BJ (cell line): ENCODE data around the gene FUNDC2. TPM values are rescaled to one million over a fixed set of nuclear protein-coding genes. Genes with fewer than 3 reads are reported as not detected.

Experiments used
- CTCF ChIA-PET: fragments of 350-600 bp; formaldehyde crosslinking; extraction: SDS; loops from one replicate; lab custom pipeline; 2021; ENCODE audit warnings: antibody characterized with exemption, inconsistent platforms; lab: Yijun Ruan, JAX
- POLR2A ChIA-PET: fragments of 300-600 bp; sonication (Branson Sonifier 250); formaldehyde crosslinking; extraction: SDS; loops from one replicate; lab custom pipeline; 2021; ENCODE audit warnings: antibody characterized with exemption; lab: Charles Lee
- DNase-seq: peaks from one replicate; pipeline ENCODE4 v3.0.0-alpha.2; 2011; ENCODE audit warnings: low read depth
- H3K27me3 ChIP-seq: 2 replicates; pipeline ENCODE4 v1.6.0; 2011; ENCODE audit warnings: low read length; ENCODE audit not compliant: control insufficient read depth, insufficient read depth
- H3K36me3 ChIP-seq: 2 replicates; pipeline ENCODE4 v1.5.1; 2011; ENCODE audit warnings: low read length; ENCODE audit not compliant: control insufficient read depth, insufficient read depth
- H3K4me3 ChIP-seq: 2 replicates; pipeline ENCODE4 v1.5.1; 2011; ENCODE audit warnings: low read depth, mild to moderate bottlenecking, control low read depth, low read length
- polyA plus RNA-seq: library from polyadenylated mRNA; depleted of rRNA; stranded (reverse); fragments of >200 nt; gene quantifications from 2 replicates; pipeline ENCODE4 v1.2.3, GENCODE V29; 2011
- TF ChIP-seq, protein P1 (sequence below): IDR thresholded peaks from 2 replicates; pipeline ENCODE4 v1.5.1; 2011; ENCODE audit warnings: low read depth, mild to moderate bottlenecking, control low read depth, inconsistent platforms, low read length, moderate library complexity; ENCODE audit not compliant: insufficient read depth

FUNDC2 gene
- polyA plus RNA-seq, 1 experiment = 65.2 TPM

DNA sequence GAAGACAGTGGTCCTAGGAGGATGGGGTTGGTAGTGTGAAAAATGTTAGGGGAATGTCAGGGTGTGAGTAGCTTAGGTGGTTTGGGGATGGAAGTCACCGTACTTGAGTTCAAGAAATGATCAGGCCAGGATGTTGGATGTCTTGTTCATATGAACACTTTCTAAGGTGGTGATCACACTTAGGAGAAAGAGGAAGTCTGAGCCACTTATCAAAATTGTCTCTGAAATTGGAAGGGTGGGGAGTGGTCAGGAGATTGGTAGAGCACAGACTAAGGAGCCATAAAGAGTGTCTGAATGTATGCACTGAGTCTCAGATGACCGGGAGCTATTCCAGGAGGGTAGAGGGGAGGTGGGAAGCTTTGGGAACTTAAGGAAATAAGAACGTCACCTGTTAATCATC is 27.0 kb downstream of the FUNDC2 start:
- no peaks in the 10 kb centered on the region for H3K36me3 ChIP-seq
- H3K4me3 ChIP-seq = no peak overlapping the region
- H3K27me3 ChIP-seq = no peaks in the 10 kb centered on the region
- CTCF ChIA-PET = no interaction called here
- DNase-seq = no peak
- POLR2A ChIA-PET = no interaction called here
- TF ChIP-seq, protein P1, sequence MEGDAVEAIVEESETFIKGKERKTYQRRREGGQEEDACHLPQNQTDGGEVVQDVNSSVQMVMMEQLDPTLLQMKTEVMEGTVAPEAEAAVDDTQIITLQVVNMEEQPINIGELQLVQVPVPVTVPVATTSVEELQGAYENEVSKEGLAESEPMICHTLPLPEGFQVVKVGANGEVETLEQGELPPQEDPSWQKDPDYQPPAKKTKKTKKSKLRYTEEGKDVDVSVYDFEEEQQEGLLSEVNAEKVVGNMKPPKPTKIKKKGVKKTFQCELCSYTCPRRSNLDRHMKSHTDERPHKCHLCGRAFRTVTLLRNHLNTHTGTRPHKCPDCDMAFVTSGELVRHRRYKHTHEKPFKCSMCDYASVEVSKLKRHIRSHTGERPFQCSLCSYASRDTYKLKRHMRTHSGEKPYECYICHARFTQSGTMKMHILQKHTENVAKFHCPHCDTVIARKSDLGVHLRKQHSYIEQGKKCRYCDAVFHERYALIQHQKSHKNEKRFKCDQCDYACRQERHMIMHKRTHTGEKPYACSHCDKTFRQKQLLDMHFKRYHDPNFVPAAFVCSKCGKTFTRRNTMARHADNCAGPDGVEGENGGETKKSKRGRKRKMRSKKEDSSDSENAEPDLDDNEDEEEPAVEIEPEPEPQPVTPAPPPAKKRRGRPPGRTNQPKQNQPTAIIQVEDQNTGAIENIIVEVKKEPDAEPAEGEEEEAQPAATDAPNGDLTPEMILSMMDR = no peak

DNA sequence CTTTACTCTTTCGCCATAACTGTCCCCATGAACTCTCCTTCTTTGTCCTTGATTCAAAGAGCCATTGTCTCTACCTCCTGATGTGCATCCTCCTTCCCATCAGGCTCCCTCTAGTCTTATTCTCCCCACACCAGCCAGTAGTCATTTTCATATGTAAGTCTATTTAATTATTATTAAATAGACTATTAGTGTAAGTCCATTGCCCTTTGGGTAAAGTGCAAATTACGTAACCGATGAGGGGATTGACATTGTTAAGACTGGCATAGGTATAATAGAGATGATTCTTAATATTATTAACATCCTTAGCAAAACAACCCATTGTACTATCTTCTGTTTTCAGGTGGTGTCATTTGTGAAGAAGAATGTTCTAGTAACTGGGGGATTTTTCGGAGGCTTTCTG is 27.6 kb downstream of the FUNDC2 start:
- Histone ChIP-seq H3K27me3 (no peaks in the 10 kb centered on the region), H3K36me3 (no peaks in the 10 kb centered on the region), H3K4me3 (no peak overlapping the region)
- TF ChIP-seq, protein P1 = no peak
- no peak for DNase-seq
- ChIA-PET POLR2A (no interaction called here), CTCF (no interaction called here)

DNA sequence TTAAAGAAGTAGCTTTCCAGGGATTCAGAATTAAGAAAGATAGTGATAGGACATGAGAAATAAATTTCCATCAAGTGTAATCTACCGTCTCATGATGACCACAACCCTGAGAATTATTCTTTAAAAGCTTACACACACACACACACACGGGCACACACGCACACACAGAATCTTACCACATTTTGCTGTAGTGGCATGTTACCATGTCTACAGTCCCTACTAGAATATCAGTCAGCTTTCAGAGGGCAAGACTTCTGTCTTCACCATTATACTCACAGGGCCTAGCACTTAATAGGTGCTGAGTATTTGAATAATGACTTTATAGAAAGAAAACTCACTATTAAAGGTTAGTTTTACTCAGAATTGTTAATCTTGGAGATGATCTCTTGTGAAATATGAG is 28.9 kb downstream of the FUNDC2 start:
- TF ChIP-seq, protein P1 = no peak
- ChIA-PET POLR2A (no interaction called here), CTCF (no interaction called here)

DNA sequence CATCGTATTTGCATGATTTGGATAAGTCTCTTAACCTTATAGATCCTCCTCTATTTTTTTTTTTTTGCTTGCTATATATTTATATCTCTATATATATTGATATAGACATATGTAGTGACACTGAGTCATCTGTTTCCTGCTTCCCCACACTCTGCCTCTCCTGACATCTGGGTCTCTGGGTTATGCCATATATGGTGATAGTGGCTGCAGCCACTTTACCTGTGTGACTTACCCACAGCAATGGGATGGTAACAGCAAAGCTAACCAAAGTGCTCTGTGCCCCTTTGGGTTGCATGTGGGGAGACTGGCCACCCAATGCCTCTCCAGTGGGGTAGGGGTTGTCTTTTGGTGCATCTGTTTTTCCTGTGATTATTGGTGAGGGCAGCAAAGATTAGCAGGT is 29.8 kb downstream of the FUNDC2 start:
- H3K27me3 ChIP-seq = no peaks in the 10 kb centered on the region
- no peaks in the 10 kb centered on the region; the same call in none of the 2 replicates for H3K36me3 ChIP-seq
- TF ChIP-seq, protein P1 = no peak
- ChIA-PET POLR2A (no interaction called here), CTCF (interaction anchor here (0.8 to 1.6 kb wide), 4 partner anchors 8 to 39 kb away, joined by 5 to 7 read pairs (median 6); no protein-coding TSS in a partner anchor)
- H3K4me3 ChIP-seq = no peak overlapping the region
- no peak for DNase-seq

More for the DNA sequence above, 28.9 kb downstream of the FUNDC2 start:
- Histone ChIP-seq H3K36me3 (no peaks in the 10 kb centered on the region; the same call in 1 of the 2 replicates), H3K27me3 (no peaks in the 10 kb centered on the region), H3K4me3 (no peak overlapping the region)
- no peak for DNase-seq

DNA sequence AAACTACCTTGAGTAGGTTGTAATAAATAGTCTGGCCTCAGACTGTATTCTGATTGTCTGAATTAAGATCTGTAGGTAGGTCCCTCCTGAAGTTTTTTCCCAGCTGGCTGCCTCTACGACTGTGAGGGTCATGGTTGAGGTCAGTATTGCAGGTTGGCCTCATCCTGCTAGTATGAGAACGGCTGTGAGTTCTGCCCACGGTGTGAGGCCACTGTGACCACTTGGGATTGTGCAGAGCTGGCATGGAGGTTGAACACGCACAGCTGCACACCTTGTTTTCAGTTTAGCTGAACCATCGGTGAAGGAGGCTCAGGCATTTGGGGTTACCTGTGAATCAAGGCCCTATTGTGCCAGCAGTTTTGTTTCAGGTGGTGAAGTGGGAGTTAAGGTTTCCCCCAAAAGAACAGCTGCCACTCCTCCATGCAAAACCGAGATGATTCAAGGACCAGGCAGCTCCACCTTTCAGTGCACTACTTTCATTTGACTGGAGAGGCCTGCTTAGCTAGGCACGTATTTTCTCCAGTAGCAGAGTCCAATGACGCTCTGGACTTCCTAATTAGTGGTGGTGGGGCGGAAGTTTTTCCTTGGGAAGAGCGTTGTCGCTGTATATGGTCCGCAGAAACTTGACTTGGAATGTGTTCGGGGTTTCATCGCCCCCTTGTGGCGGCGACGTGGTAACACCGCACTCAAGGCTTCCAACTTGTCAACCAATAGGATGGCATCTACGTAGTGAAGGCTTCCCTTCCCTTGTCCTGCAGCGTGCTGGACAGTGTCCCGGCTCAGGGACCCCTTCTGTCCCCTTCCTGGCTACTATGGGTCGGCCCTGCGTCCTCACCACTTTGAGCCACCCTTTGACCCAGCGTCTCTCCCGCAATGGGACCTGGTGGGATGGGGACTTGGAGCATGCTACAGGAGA is 30.5 kb downstream of the FUNDC2 start:
- no peaks in the 10 kb centered on the region; the same call in none of the 2 replicates for H3K36me3 ChIP-seq
- DNase-seq = no peak
- TF ChIP-seq, protein P1 = peak; percentile 69
- POLR2A ChIA-PET = no interaction called here
- no peaks in the 10 kb centered on the region for H3K27me3 ChIP-seq
- no peak overlapping the region for H3K4me3 ChIP-seq
- CTCF ChIA-PET = interaction anchor here (0.8 to 1.6 kb wide), 5 partner anchors 8 to 40 kb away, joined by 4 to 7 read pairs (median 6); no protein-coding TSS in a partner anchor
